WTC11 (cell line): ENCODE data around the gene ZPR1. TPM values are rescaled to one million over a fixed set of nuclear protein-coding genes. Genes with fewer than 3 reads are reported as not detected.

Source experiments
- ATAC-seq: fragments of 200-7000 bp; cut with Tn5 transposase; 2 replicates; pipeline ENCODE4 v1.10.0; 2021; ENCODE audit warnings: mild to moderate bottlenecking, moderate library complexity
- CTCF ChIA-PET: fragments of 300-600 bp; sonication (Branson Sonifier 250); formaldehyde crosslinking; loops from one replicate; lab custom pipeline; 2021; ENCODE audit warnings: antibody characterized with exemption; lab: Charles Lee
- POLR2A ChIA-PET: fragments of 350-600 bp; sonication (Branson Sonifier 250); formaldehyde crosslinking; loops from one replicate; lab custom pipeline; 2021; ENCODE audit warnings: antibody characterized with exemption; lab: Charles Lee
- DNase-seq: peaks from one replicate; pipeline ENCODE4 v3.0.0; 2021; ENCODE audit warnings: low spot score
- H3K27ac Mint-ChIP-seq: 2 replicates; pipeline ENCODE4 v1.8.0; 2021; ENCODE audit warnings: mixed read lengths
- H3K27me3 Mint-ChIP-seq: 2 replicates; pipeline ENCODE4 v1.8.0; 2021; ENCODE audit warnings: low read depth, mild to moderate bottlenecking, moderate library complexity, mixed read lengths
- H3K36me3 Mint-ChIP-seq: 2 replicates; pipeline ENCODE4 v1.8.0; 2021; ENCODE audit warnings: mixed read lengths
- H3K4me1 Mint-ChIP-seq: 2 replicates; pipeline ENCODE4 v1.8.0; 2022; ENCODE audit warnings: mixed read lengths
- H3K4me3 Mint-ChIP-seq: 2 replicates; pipeline ENCODE4 v1.8.0; 2021; ENCODE audit warnings: mild to moderate bottlenecking, moderate library complexity, mixed read lengths
- H3K9me3 Mint-ChIP-seq: 2 replicates; pipeline ENCODE4 v1.8.0; 2021; ENCODE audit warnings: mixed read lengths
- CBFB ChIP-seq: sonication (generic); formaldehyde crosslinking; IDR thresholded peaks from 2 replicates; pipeline ENCODE4 v1.8.1; 2022; ENCODE audit warnings: mild to moderate bottlenecking, low read depth, missing genetic modification reagents
- CREB1 ChIP-seq: sonication (generic); formaldehyde crosslinking; IDR thresholded peaks from 2 replicates; pipeline ENCODE4 v1.8.0; 2023; ENCODE audit warnings: mild to moderate bottlenecking, missing genetic modification reagents
- CREM ChIP-seq: sonication (generic); formaldehyde crosslinking; IDR thresholded peaks from 2 replicates; pipeline ENCODE4 v1.8.1; 2022; ENCODE audit warnings: mild to moderate bottlenecking, missing genetic modification reagents, moderate library complexity
- GRHL2 ChIP-seq: fragments of 250-450 bp; sonication (Bioruptor Pico); IDR thresholded peaks from 2 replicates; pipeline ENCODE4 v1.8.0; 2022; ENCODE audit warnings: mild to moderate bottlenecking, moderate library complexity; ENCODE audit not compliant: insufficient replicate concordance, severe bottlenecking
- JUN ChIP-seq: sonication (generic); formaldehyde crosslinking; IDR thresholded peaks from 2 replicates; pipeline ENCODE4 v1.8.0; 2023; ENCODE audit warnings: mild to moderate bottlenecking, missing genetic modification reagents
- NFATC4 ChIP-seq: fragments of 250-450 bp; sonication (Bioruptor Pico); IDR thresholded peaks from 2 replicates; pipeline ENCODE4 v1.9.0; 2021; ENCODE audit warnings: mild to moderate bottlenecking
- NFE2L1 ChIP-seq: sonication (generic); formaldehyde crosslinking; IDR thresholded peaks from 2 replicates; pipeline ENCODE4 v1.8.1; 2023; ENCODE audit warnings: missing genetic modification reagents
- OVOL2 ChIP-seq: fragments of 250-450 bp; sonication (Bioruptor Pico); IDR thresholded peaks from 2 replicates; pipeline ENCODE4 v1.9.0; 2021; ENCODE audit warnings: mild to moderate bottlenecking, borderline replicate concordance
- PRRX2 ChIP-seq: fragments of 250-450 bp; sonication (Bioruptor Pico); IDR thresholded peaks from 2 replicates; pipeline ENCODE4 v1.8.0; 2021; ENCODE audit warnings: mild to moderate bottlenecking
- SMAD4 ChIP-seq: sonication (generic); formaldehyde crosslinking; IDR thresholded peaks from 2 replicates; pipeline ENCODE4 v1.8.0; 2022; ENCODE audit warnings: mild to moderate bottlenecking, missing genetic modification reagents
- SOX15 ChIP-seq: fragments of 250-450 bp; sonication (Bioruptor Pico); IDR thresholded peaks from 2 replicates; pipeline ENCODE4 v1.9.0; 2021; ENCODE audit warnings: mild to moderate bottlenecking
- TCF7 ChIP-seq: sonication (generic); formaldehyde crosslinking; IDR thresholded peaks from 2 replicates; pipeline ENCODE4 v1.8.0; 2022; ENCODE audit warnings: mild to moderate bottlenecking, low read depth, missing genetic modification reagents, moderate library complexity
- ZNF121 ChIP-seq: sonication (generic); formaldehyde crosslinking; IDR thresholded peaks from 2 replicates; pipeline ENCODE4 v1.8.0; 2023; ENCODE audit warnings: missing genetic modification reagents
- ZNF138 ChIP-seq: sonication (generic); formaldehyde crosslinking; conservative IDR thresholded peaks from 2 replicates; pipeline ENCODE4 v1.8.1; 2022; ENCODE audit warnings: mild to moderate bottlenecking, moderate library complexity, missing genetic modification reagents
- ZNF232 ChIP-seq: sonication (generic); formaldehyde crosslinking; IDR thresholded peaks from 2 replicates; pipeline ENCODE4 v1.8.0; 2022; ENCODE audit warnings: mild to moderate bottlenecking, missing genetic modification reagents
- ZNF416 ChIP-seq: fragments of 250-450 bp; sonication (Bioruptor Pico); IDR thresholded peaks from 2 replicates; pipeline ENCODE4 v1.9.0; 2021; ENCODE audit warnings: mild to moderate bottlenecking, inconsistent platforms
- ZNF671 ChIP-seq: fragments of 250-450 bp; sonication (Bioruptor Pico); IDR thresholded peaks from 2 replicates; pipeline ENCODE4 v1.8.0; 2021; ENCODE audit warnings: mild to moderate bottlenecking
- total RNA-seq: library from RNA; stranded (reverse); gene quantifications from 3 replicates; pipeline ENCODE4 v1.2.3, GENCODE V29; 2021
- TF ChIP-seq, protein P1 (sequence below): sonication (generic); formaldehyde crosslinking; IDR thresholded peaks from 2 replicates; pipeline ENCODE4 v1.8.1; 2022; ENCODE audit warnings: missing genetic modification reagents, borderline replicate concordance
- TF ChIP-seq, protein P2 (sequence below): fragments of 250-450 bp; sonication (Bioruptor Pico); IDR thresholded peaks from 2 replicates; pipeline ENCODE4 v1.9.0; 2021; ENCODE audit warnings: mild to moderate bottlenecking, borderline replicate concordance
- TF ChIP-seq, protein P3 (sequence below): sonication (generic); formaldehyde crosslinking; IDR thresholded peaks from 2 replicates; pipeline ENCODE4 v1.8.1; 2022; ENCODE audit warnings: low read depth, mild to moderate bottlenecking, moderate library complexity, missing genetic modification reagents, borderline replicate concordance
- TF ChIP-seq, protein P4 (sequence below): fragments of 250-450 bp; sonication (Bioruptor Pico); IDR thresholded peaks from 2 replicates; pipeline ENCODE4 v1.9.0; 2021; ENCODE audit warnings: mild to moderate bottlenecking
- TF ChIP-seq, protein P5 (sequence below): sonication (generic); formaldehyde crosslinking; IDR thresholded peaks from 2 replicates; pipeline ENCODE4 v1.8.1; 2022; ENCODE audit warnings: low read depth, missing genetic modification reagents, borderline replicate concordance
- TF ChIP-seq, protein P6 (sequence below): sonication (generic); formaldehyde crosslinking; IDR thresholded peaks from 2 replicates; pipeline ENCODE4 v1.8.0; 2023; ENCODE audit warnings: mild to moderate bottlenecking, missing genetic modification reagents

ZPR1 gene
- total RNA-seq, 1 experiment from 2014 or later: 59.6 TPM

DNA sequence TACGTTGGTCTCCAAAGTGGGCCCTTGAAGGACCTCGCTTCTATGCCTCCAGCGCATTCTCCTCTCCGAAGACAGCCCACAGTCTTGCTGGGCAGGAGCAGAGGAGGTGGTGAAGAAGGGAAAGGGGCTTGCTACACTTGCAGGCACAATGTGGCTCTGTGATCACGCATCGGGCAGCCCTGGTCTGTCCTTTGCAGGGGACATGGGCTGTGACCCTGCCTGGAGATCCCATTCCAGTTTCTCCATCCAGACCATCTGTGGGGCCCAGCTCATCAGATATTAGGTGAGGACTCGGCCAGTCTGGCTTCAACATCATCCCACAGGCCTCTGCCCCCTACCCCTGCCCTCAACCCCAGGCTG is 48.8 kb upstream of the ZPR1 start:
- CTCF ChIA-PET: interaction anchor here (1.0 to 6.0 kb wide), 27 partner anchors 10 to 390 kb away, joined by 3 to 358 read pairs (median 8); partner anchors contain the start of genes APOA4, APOA5, BUD13 and PAFAH1B2
- Mint-ChIP-seq H3K4me3 (no peak overlapping the region), H3K36me3 (no peaks in the 10 kb centered on the region), H3K27ac (no peak overlapping the region), H3K27me3 (peaks cover 11% of the 10 kb centered on the region), H3K4me1 (peaks cover 19% of the 10 kb centered on the region), H3K9me3 (peaks cover 3% of the 10 kb centered on the region; the same call in 1 of the 2 replicates)
- ATAC-seq: no peak
- DNase-seq: no peak
- POLR2A ChIA-PET: interaction anchor here (0.6 to 1.4 kb wide), 2 partner anchors 45 to 302 kb away, joined by 4 to 8 read pairs; partner anchors contain the start of gene APOA5
- TF ChIP-seq SOX15 (CRISPR knock-in tag) (no peak), JUN (no peak), ZNF121 (CRISPR knock-in tag) (no peak), PRRX2 (no peak), ZNF232 (CRISPR knock-in tag) (no peak), TCF7 (CRISPR knock-in tag) (no peak), NFE2L1 (CRISPR knock-in tag) (no peak), ZNF671 (CRISPR knock-in tag) (no peak), CREB1 (CRISPR knock-in tag) (no peak), GRHL2 (CRISPR knock-in tag) (no peak), ZNF138 (no peak), SMAD4 (CRISPR knock-in tag) (no peak), CBFB (CRISPR knock-in tag) (no peak), NFATC4 (CRISPR knock-in tag) (no peak)
- TF ChIP-seq, protein P1, sequence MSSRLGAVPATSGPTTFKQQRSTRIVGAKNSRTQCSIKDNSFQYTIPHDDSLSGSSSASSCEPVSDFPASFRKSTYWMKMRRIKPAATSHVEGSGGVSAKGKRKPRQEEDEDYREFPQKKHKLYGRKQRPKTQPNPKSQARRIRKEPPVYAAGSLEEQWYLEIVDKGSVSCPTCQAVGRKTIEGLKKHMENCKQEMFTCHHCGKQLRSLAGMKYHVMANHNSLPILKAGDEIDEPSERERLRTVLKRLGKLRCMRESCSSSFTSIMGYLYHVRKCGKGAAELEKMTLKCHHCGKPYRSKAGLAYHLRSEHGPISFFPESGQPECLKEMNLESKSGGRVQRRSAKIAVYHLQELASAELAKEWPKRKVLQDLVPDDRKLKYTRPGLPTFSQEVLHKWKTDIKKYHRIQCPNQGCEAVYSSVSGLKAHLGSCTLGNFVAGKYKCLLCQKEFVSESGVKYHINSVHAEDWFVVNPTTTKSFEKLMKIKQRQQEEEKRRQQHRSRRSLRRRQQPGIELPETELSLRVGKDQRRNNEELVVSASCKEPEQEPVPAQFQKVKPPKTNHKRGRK (CRISPR knock-in tag): no peak
- TF ChIP-seq, protein P2, sequence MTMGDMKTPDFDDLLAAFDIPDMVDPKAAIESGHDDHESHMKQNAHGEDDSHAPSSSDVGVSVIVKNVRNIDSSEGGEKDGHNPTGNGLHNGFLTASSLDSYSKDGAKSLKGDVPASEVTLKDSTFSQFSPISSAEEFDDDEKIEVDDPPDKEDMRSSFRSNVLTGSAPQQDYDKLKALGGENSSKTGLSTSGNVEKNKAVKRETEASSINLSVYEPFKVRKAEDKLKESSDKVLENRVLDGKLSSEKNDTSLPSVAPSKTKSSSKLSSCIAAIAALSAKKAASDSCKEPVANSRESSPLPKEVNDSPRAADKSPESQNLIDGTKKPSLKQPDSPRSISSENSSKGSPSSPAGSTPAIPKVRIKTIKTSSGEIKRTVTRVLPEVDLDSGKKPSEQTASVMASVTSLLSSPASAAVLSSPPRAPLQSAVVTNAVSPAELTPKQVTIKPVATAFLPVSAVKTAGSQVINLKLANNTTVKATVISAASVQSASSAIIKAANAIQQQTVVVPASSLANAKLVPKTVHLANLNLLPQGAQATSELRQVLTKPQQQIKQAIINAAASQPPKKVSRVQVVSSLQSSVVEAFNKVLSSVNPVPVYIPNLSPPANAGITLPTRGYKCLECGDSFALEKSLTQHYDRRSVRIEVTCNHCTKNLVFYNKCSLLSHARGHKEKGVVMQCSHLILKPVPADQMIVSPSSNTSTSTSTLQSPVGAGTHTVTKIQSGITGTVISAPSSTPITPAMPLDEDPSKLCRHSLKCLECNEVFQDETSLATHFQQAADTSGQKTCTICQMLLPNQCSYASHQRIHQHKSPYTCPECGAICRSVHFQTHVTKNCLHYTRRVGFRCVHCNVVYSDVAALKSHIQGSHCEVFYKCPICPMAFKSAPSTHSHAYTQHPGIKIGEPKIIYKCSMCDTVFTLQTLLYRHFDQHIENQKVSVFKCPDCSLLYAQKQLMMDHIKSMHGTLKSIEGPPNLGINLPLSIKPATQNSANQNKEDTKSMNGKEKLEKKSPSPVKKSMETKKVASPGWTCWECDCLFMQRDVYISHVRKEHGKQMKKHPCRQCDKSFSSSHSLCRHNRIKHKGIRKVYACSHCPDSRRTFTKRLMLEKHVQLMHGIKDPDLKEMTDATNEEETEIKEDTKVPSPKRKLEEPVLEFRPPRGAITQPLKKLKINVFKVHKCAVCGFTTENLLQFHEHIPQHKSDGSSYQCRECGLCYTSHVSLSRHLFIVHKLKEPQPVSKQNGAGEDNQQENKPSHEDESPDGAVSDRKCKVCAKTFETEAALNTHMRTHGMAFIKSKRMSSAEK (CRISPR knock-in tag): no peak
- TF ChIP-seq, protein P3, sequence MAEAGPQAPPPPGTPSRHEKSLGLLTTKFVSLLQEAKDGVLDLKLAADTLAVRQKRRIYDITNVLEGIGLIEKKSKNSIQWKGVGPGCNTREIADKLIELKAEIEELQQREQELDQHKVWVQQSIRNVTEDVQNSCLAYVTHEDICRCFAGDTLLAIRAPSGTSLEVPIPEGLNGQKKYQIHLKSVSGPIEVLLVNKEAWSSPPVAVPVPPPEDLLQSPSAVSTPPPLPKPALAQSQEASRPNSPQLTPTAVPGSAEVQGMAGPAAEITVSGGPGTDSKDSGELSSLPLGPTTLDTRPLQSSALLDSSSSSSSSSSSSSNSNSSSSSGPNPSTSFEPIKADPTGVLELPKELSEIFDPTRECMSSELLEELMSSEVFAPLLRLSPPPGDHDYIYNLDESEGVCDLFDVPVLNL: no peak
- TF ChIP-seq, protein P4, sequence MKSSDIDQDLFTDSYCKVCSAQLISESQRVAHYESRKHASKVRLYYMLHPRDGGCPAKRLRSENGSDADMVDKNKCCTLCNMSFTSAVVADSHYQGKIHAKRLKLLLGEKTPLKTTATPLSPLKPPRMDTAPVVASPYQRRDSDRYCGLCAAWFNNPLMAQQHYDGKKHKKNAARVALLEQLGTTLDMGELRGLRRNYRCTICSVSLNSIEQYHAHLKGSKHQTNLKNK (CRISPR knock-in tag): no peak

DNA sequence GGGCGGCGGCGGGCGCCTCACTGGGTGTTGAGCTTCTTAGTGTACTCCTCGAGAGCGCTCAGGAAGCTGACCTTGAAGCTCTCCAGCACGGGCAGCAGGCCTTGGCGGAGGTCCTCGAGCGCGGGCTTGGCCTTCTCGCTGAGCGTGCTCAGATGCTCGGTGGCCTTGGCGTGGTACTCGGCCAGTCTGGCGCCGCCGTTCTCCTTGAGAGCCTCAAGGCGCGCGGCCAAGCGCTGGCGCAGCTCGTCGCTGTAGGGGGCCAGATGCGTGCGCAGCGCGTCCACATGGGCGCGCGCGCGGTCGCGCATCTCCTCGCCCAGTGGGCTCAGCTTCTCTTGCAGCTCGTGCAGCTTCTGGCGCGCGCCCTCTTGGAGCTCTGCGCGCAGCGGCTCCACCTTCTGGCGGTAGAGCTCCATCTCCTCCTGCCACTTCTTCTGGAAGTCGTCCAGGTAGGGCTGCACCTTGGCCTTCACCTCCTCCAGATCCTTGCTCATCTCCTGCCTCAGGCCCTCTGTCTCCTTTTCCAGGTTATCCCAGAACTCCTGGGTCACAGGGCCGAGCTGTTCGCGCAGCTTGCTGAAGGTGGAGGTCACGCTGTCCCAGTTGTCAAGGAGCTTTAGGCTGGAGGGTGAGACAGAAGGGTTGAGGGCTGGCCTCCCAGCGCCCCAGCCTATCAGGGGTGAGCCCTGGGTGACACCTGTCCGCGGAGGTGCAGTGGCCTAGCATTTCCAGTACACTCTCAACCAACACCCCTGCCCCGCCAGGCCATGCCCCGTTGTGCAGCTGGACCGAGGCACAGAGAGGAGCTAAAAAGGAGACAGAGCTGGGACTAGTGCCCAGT is 48.2 kb upstream of the ZPR1 start:
- Mint-ChIP-seq H3K4me1 (peaks cover 19% of the 10 kb centered on the region), H3K27ac (no peak overlapping the region), H3K36me3 (no peaks in the 10 kb centered on the region), H3K4me3 (peak overlapping the region; percentile 59), H3K27me3 (peaks cover 11% of the 10 kb centered on the region), H3K9me3 (peaks cover 3% of the 10 kb centered on the region; the same call in 1 of the 2 replicates)
- ChIA-PET POLR2A (interaction anchor here (0.6 to 1.4 kb wide), 3 partner anchors 45 to 303 kb away, joined by 3 to 8 read pairs (median 4); partner anchors contain the start of genes APOA5 and BUD13), CTCF (interaction anchor here (0.6 to 6.0 kb wide), 45 partner anchors 9 to 391 kb away, joined by 3 to 358 read pairs (median 4); partner anchors contain the start of genes APOA4, APOA5, BUD13 and PAFAH1B2)
- ATAC-seq (peak; percentile 83), DNase-seq (peak; percentile 88)
- TF ChIP-seq, protein P5, sequence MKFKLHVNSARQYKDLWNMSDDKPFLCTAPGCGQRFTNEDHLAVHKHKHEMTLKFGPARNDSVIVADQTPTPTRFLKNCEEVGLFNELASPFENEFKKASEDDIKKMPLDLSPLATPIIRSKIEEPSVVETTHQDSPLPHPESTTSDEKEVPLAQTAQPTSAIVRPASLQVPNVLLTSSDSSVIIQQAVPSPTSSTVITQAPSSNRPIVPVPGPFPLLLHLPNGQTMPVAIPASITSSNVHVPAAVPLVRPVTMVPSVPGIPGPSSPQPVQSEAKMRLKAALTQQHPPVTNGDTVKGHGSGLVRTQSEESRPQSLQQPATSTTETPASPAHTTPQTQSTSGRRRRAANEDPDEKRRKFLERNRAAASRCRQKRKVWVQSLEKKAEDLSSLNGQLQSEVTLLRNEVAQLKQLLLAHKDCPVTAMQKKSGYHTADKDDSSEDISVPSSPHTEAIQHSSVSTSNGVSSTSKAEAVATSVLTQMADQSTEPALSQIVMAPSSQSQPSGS (CRISPR knock-in tag): no peak
- TF ChIP-seq, protein P6, sequence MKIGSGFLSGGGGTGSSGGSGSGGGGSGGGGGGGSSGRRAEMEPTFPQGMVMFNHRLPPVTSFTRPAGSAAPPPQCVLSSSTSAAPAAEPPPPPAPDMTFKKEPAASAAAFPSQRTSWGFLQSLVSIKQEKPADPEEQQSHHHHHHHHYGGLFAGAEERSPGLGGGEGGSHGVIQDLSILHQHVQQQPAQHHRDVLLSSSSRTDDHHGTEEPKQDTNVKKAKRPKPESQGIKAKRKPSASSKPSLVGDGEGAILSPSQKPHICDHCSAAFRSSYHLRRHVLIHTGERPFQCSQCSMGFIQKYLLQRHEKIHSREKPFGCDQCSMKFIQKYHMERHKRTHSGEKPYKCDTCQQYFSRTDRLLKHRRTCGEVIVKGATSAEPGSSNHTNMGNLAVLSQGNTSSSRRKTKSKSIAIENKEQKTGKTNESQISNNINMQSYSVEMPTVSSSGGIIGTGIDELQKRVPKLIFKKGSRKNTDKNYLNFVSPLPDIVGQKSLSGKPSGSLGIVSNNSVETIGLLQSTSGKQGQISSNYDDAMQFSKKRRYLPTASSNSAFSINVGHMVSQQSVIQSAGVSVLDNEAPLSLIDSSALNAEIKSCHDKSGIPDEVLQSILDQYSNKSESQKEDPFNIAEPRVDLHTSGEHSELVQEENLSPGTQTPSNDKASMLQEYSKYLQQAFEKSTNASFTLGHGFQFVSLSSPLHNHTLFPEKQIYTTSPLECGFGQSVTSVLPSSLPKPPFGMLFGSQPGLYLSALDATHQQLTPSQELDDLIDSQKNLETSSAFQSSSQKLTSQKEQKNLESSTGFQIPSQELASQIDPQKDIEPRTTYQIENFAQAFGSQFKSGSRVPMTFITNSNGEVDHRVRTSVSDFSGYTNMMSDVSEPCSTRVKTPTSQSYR (CRISPR knock-in tag): 0 out of 2 replicates have a peak, but pooled peaks have one; percentile 53
- TF ChIP-seq CREM (CRISPR knock-in tag) (no peak), ZNF416 (CRISPR knock-in tag) (peak; percentile 31; the same call in 1 of the 2 replicates), OVOL2 (CRISPR knock-in tag) (no peak)
